IMR-90 (cell line): ENCODE results near the gene APOBEC3B.

ENCODE experiments used
- BHLHE40 ChIP-seq: fragments of 150-350 bp; IDR thresholded peaks from 2 replicates; pipeline ENCODE4 v1.6.1; 2016; ENCODE audit warnings: mild to moderate bottlenecking, low read depth, low read length
- CEBPB ChIP-seq: IDR thresholded peaks from 2 replicates; pipeline ENCODE4 v1.6.1; 2012; ENCODE audit warnings: low read depth, low read length, improper control_type of control experiment
- CHD1 ChIP-seq: IDR thresholded peaks from 2 replicates; pipeline ENCODE4 v1.6.1; 2012; ENCODE audit warnings: low read depth, low read length, improper control_type of control experiment
- CTCF ChIP-seq: conservative IDR thresholded peaks from 2 replicates; pipeline ENCODE4 v1.5.1; 2012; ENCODE audit warnings: mild to moderate bottlenecking, low read depth, low read length, improper control_type of control experiment
- MAZ ChIP-seq: IDR thresholded peaks from 2 replicates; pipeline ENCODE4 v1.6.1; 2012; ENCODE audit warnings: low read depth, mild to moderate bottlenecking, low read length, improper control_type of control experiment, moderate library complexity, borderline replicate concordance
- NFE2L2 ChIP-seq: fragments of 150-350 bp; IDR thresholded peaks from 2 replicates; pipeline ENCODE4 v1.6.1; 2016; ENCODE audit warnings: low read depth, mild to moderate bottlenecking, low read length
- POLR2A ChIP-seq: IDR thresholded peaks from 2 replicates; pipeline ENCODE4 v1.6.1; 2012; ENCODE audit warnings: mild to moderate bottlenecking, low read depth, low read length
- RAD21 ChIP-seq: IDR thresholded peaks from 2 replicates; pipeline ENCODE4 v1.6.1; 2012; ENCODE audit warnings: low read length, improper control_type of control experiment
- RCOR1 ChIP-seq: IDR thresholded peaks from 2 replicates; pipeline ENCODE4 v1.6.1; 2012; ENCODE audit warnings: mild to moderate bottlenecking, low read length, improper control_type of control experiment; ENCODE audit not compliant: insufficient replicate concordance
- SMC3 ChIP-seq: fragments of 150-350 bp; IDR thresholded peaks from 2 replicates; pipeline ENCODE4 v1.6.1; 2016; ENCODE audit warnings: low read depth, mild to moderate bottlenecking, antibody characterized with exemption, low read length, moderate library complexity
- USF2 ChIP-seq: fragments of 150-350 bp; IDR thresholded peaks from 2 replicates; pipeline ENCODE4 v1.6.1; 2017; ENCODE audit warnings: mild to moderate bottlenecking, antibody characterized with exemption, low read length, low read depth

- TF ChIP-seq CTCF (no peak), NFE2L2 (no peak), USF2 (no peak), POLR2A (no peak), CEBPB (no peak), BHLHE40 (no peak), CHD1 (no peak), RCOR1 (no peak), SMC3 (no peak), MAZ (no peak), RAD21 (no peak)
Measured at GRCh38 chr22:38971791-38972190, 10.4 kb upstream of the APOBEC3B start.
